ENCODE results near the gene OPA1. TPM values are rescaled to one million over a fixed set of nuclear protein-coding genes. Genes with fewer than 3 reads are reported as not detected.
"Not testable (repeated sequence)": the region's sequence is repeated elsewhere in the genome, so short reads cannot be mapped to it uniquely, and the experiment has no call there.

Gene OPA1
- total and polyA plus RNA-seq, 7 donors, result 20.4 to 58.7 (median 45.9) TPM

GRCh38 chr3:193599393-193599792 is 6.4 kb downstream of the OPA1 start:
- DNase-seq, result no peak
- H3K4me1 ChIP-seq, result peaks cover 0 to 14% (median 8%) of the 10 kb centered on the region in 4 donors

DNA sequence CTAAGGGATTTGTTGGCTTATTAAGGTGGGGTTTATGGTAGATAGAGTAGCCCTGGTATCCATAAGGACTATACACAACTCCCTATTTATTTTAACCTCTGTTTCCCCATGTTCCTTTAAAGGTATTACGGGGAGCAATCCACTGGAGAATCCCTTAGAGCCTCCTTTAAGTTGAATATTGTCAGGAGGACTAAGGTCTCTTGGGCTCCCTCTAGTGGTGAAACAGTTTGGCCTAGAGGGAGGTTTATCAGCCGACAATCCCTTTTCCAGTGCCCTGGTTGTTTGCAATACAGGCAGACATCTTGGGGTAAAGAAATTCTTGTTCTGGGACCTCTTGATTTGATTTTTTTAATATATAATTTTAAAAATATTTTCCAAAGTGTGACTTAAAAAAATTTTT is 12.9 kb downstream of the OPA1 start:
- Histone ChIP-seq H3K4me1 (no peaks in the 10 kb centered on the region), H3K4me3 (no peak overlapping the region), H3K36me3 (no peaks in the 10 kb centered on the region), H3K9me3 (no peaks in the 10 kb centered on the region), H3K27ac (no peak overlapping the region), H3K27me3 (no peaks in the 10 kb centered on the region)
- TF ChIP-seq EP300 (IDR thresholded peaks at IDR 0.05), result no peak
- TF ChIP-seq, protein P1, sequence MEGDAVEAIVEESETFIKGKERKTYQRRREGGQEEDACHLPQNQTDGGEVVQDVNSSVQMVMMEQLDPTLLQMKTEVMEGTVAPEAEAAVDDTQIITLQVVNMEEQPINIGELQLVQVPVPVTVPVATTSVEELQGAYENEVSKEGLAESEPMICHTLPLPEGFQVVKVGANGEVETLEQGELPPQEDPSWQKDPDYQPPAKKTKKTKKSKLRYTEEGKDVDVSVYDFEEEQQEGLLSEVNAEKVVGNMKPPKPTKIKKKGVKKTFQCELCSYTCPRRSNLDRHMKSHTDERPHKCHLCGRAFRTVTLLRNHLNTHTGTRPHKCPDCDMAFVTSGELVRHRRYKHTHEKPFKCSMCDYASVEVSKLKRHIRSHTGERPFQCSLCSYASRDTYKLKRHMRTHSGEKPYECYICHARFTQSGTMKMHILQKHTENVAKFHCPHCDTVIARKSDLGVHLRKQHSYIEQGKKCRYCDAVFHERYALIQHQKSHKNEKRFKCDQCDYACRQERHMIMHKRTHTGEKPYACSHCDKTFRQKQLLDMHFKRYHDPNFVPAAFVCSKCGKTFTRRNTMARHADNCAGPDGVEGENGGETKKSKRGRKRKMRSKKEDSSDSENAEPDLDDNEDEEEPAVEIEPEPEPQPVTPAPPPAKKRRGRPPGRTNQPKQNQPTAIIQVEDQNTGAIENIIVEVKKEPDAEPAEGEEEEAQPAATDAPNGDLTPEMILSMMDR (IDR thresholded peaks at IDR 0.05), result peak in 3 of 4 experiments; percentile 24 to 79 (median 40)
- no peak for TF ChIP-seq POLR2A (IDR thresholded peaks at IDR 0.05)
- intact Hi-C loops (cut with DNase I), result no loop called here
- WGBS, 2 donors, result 32 to 45% methylated on average over 2 of the region's 2 CpGs
- no peak for DNase-seq

More at GRCh38 chr3:193599393-193599792, 6.4 kb downstream of the OPA1 start:
- Histone ChIP-seq H3K27ac (no peak overlapping the region), H3K4me3 (no peak overlapping the region), H3K27me3 (no peaks in the 10 kb centered on the region), H3K36me3 (peaks cover 0 to 9% (median 0%) of the 10 kb centered on the region in 4 donors), H3K9me3 (no peaks in the 10 kb centered on the region)
- intact Hi-C loops (cut with DNase I), result no loop called here
- WGBS, 2 donors, result 70 to 99% methylated on average over 1 of the region's 1 CpG
- TF ChIP-seq POLR2A (IDR thresholded peaks at IDR 0.05), result no peak
- TF ChIP-seq POLR2AphosphoS5 (IDR thresholded peaks at IDR 0.05), result no peak
- TF ChIP-seq EP300 (IDR thresholded peaks at IDR 0.05), result no peak
- TF ChIP-seq, protein P1 (IDR thresholded peaks at IDR 0.05), result no peak

DNA sequence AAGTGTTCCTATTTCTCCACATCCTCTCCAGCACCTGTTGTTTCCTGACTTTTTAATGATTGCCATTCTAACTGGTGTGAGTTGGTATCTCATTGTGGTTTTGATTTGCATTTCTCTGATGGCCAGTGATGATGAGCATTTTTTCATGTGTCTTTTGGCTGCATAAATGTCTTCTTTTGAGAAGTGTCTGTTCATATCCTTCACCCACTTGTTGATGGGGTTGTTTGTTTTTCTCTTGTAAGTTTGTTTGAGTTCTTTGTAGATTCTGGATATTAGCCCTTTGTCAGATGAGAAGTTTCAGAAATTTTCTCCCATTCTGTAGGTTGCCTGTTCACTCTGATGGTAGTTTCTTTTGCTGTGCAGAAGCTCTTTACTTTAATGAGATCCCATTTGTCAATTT is 13.9 kb downstream of the OPA1 start:
- H3K27ac ChIP-seq; intact Hi-C loops (cut with DNase I); H3K36me3 ChIP-seq; H3K4me1 ChIP-seq; DNase-seq; H3K4me3 ChIP-seq; H3K27me3 ChIP-seq; H3K9me3 ChIP-seq: not testable (repeated sequence)

DNA sequence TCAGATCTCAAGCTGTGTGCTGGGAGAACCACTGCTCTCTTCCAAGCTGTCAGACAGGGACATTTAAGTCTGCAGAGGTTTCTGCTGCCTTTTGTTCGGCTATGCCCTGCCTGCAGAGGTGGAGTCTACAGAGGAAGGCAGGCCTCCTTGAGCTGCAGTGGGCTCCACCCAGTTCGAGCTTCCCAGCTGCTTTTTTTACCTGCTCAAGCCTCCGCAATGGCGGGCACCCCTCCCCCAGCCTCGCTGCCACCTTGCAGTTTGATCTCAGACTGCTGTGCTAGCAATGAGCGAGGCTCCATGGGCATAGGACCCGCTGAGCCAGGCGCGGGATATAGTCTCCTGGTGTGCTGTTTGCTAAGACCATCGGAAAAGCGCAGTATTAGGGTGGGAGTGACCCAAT is 17.5 kb downstream of the OPA1 start:
- peaks cover 0 to 10% (median 0%) of the 10 kb centered on the region in 4 donors for H3K36me3 ChIP-seq
- intact Hi-C loops (cut with DNase I); DNase-seq; H3K27ac ChIP-seq; H3K4me1 ChIP-seq; H3K27me3 ChIP-seq; H3K9me3 ChIP-seq; H3K4me3 ChIP-seq: not testable (repeated sequence)
- WGBS, 2 donors, result 96 to 98% methylated on average over 11 of the region's 11 CpGs

- intact Hi-C loops (cut with DNase I), result no loop called here
- DNase-seq, result no peak
- TF ChIP-seq, protein P1 (IDR thresholded peaks at IDR 0.05), result no peak
- TF ChIP-seq POLR2A (IDR thresholded peaks at IDR 0.05), result no peak
- no peak for TF ChIP-seq POLR2AphosphoS5 (IDR thresholded peaks at IDR 0.05)
- TF ChIP-seq EP300 (IDR thresholded peaks at IDR 0.05), result no peak
- H3K36me3 ChIP-seq, result peaks cover 0 to 50% (median 8%) of the 10 kb centered on the region in 4 donors
- no peaks in the 10 kb centered on the region for H3K9me3 ChIP-seq
- H3K4me1 ChIP-seq, result no peaks in the 10 kb centered on the region
- WGBS, 2 donors, result 62 to 76% methylated on average over 2 of the region's 2 CpGs
- H3K27me3 ChIP-seq, result no peaks in the 10 kb centered on the region
- H3K27ac ChIP-seq, result no peak overlapping the region
- no peak overlapping the region for H3K4me3 ChIP-seq
Observed at GRCh38 chr3:193614430-193614829, 21.4 kb downstream of the OPA1 start.

- H3K4me1 ChIP-seq, result no peaks in the 10 kb centered on the region
- peaks cover 0 to 76% (median 8%) of the 10 kb centered on the region in 4 donors for H3K36me3 ChIP-seq
- TF ChIP-seq EP300 (IDR thresholded peaks at IDR 0.05) (no peak), POLR2A (IDR thresholded peaks at IDR 0.05) (no peak), POLR2AphosphoS5 (IDR thresholded peaks at IDR 0.05) (no peak)
- TF ChIP-seq, protein P1 (IDR thresholded peaks at IDR 0.05), result no peak
- 97 to 98% methylated on average over 1 of the region's 1 CpG for WGBS, 2 donors
- H3K9me3 ChIP-seq, result no peaks in the 10 kb centered on the region
- intact Hi-C loops (cut with DNase I), result no loop called here
- no peak overlapping the region for H3K4me3 ChIP-seq
- H3K27me3 ChIP-seq, result no peaks in the 10 kb centered on the region
- DNase-seq, result no peak
- H3K27ac ChIP-seq, result no peak overlapping the region
Observed at GRCh38 chr3:193617628-193618027, 24.6 kb downstream of the OPA1 start.

Measured in sigmoid colon (tissue), 7 donors.